ENCODE data around the gene SNTG2.

DNA sequence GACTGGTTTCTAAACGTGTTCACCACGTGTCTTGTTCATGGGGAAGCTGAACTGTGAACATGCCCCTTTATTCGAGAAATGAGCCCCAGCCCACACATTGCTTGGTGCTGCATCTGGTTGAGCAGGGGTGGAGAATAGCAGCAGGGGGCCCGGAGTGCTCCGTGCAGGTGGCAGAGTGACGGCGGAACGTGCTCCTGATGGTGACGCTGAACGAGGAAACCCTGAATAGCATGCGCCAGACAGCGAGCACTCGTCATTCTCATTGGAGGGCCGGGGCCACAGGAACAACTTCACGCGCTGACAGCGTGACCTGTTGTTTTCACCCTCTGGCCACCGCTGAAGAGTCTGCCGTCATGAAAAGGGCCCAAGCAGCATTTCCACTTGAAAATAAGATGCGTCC lies 336.8 kb downstream of the SNTG2 start:
- no peak for TF ChIP-seq CTCF (conservative IDR thresholded peaks at IDR 0.05; ENCODE audit: low read length)
- no peak for TF ChIP-seq EZH2phosphoT487 (IDR thresholded peaks at IDR 0.05; ENCODE audit: borderline replicate concordance, low read depth, low read length)
